SK-N-SH treated with all-trans-retinoic acid at 6 μM for 48 hours (cell line): Measurements from ENCODE around the gene SCO2.

Experiments
- ATAC-seq: fragments of 200-7000 bp; cut with Tn5 transposase; 3 replicates; pipeline ENCODE4 v1.9.1; 2020; ENCODE audit warnings: mild to moderate bottlenecking, moderate library complexity
- ARNTL ChIP-seq: fragments of 450-650 bp; formaldehyde crosslinking; IDR thresholded peaks from 2 replicates; pipeline ENCODE4 v1.5.0; 2020; ENCODE audit warnings: low read depth, mild to moderate bottlenecking, moderate library complexity, borderline replicate concordance
- BACH2 ChIP-seq: fragments of 250-450 bp; sonication (Bioruptor Pico); IDR thresholded peaks from 2 replicates; pipeline ENCODE4 v1.9.0; 2021; ENCODE audit warnings: mild to moderate bottlenecking, borderline replicate concordance
- CSDC2 ChIP-seq: fragments of 250-450 bp; sonication (Bioruptor Pico); IDR thresholded peaks from 2 replicates; pipeline ENCODE4 v1.5.0; 2020; ENCODE audit warnings: mild to moderate bottlenecking, moderate library complexity
- CSRNP3 ChIP-seq: fragments of 250-450 bp; sonication (Bioruptor Pico); IDR thresholded peaks from 2 replicates; pipeline ENCODE4 v1.5.1; 2021; ENCODE audit warnings: mild to moderate bottlenecking, moderate library complexity
- GLIS3 ChIP-seq: fragments of 250-450 bp; sonication (Bioruptor Pico); IDR thresholded peaks from 2 replicates; pipeline ENCODE4 v1.5.0; 2020; ENCODE audit warnings: mild to moderate bottlenecking, moderate library complexity
- ISL1 ChIP-seq: fragments of 250-450 bp; sonication (Bioruptor Pico); IDR thresholded peaks from 2 replicates; pipeline ENCODE4 v2.1.2; 2022; ENCODE audit warnings: mild to moderate bottlenecking, moderate library complexity
- OSR1 ChIP-seq: fragments of 250-450 bp; sonication (Bioruptor Pico); IDR thresholded peaks from 2 replicates; pipeline ENCODE4 v1.8.0; 2022; ENCODE audit warnings: moderate library complexity, mild to moderate bottlenecking, inconsistent platforms
- POU6F1 ChIP-seq: fragments of 250-450 bp; sonication (Bioruptor Pico); IDR thresholded peaks from 2 replicates; pipeline ENCODE4 v1.8.0; 2021; ENCODE audit warnings: low read depth, mild to moderate bottlenecking, moderate library complexity, borderline replicate concordance
- PPARA ChIP-seq: fragments of 250-450 bp; sonication (Bioruptor Pico); IDR thresholded peaks from 2 replicates; pipeline ENCODE4 v1.5.0; 2020; ENCODE audit warnings: mild to moderate bottlenecking, borderline replicate concordance
- SNAI2 ChIP-seq: fragments of 250-450 bp; sonication (Bioruptor Pico); IDR thresholded peaks from 2 replicates; pipeline ENCODE4 v1.5.0; 2020; ENCODE audit warnings: mild to moderate bottlenecking, moderate library complexity
- TCF4 ChIP-seq: fragments of 250-450 bp; sonication (Bioruptor Pico); IDR thresholded peaks from 2 replicates; pipeline ENCODE4 v1.8.0; 2021; ENCODE audit warnings: mild to moderate bottlenecking, moderate library complexity, borderline replicate concordance
- TOX ChIP-seq: fragments of 250-450 bp; sonication (Bioruptor Pico); IDR thresholded peaks from 2 replicates; pipeline ENCODE4 v1.8.0; 2021; ENCODE audit warnings: mild to moderate bottlenecking, moderate library complexity, borderline replicate concordance
- TSHZ2 ChIP-seq: fragments of 250-450 bp; sonication (Bioruptor Pico); IDR thresholded peaks from 2 replicates; pipeline ENCODE4 v1.5.0; 2020; ENCODE audit warnings: mild to moderate bottlenecking, moderate library complexity
- ZC3H10 ChIP-seq: fragments of 250-450 bp; sonication (Bioruptor Pico); IDR thresholded peaks from 2 replicates; pipeline ENCODE4 v1.5.1; 2021; ENCODE audit warnings: mild to moderate bottlenecking, moderate library complexity
- ZFP3 ChIP-seq: fragments of 250-450 bp; sonication (Bioruptor Pico); IDR thresholded peaks from 2 replicates; pipeline ENCODE4 v1.5.0; 2020; ENCODE audit warnings: mild to moderate bottlenecking, moderate library complexity
- ZNF565 ChIP-seq: fragments of 450-650 bp; formaldehyde crosslinking; conservative IDR thresholded peaks from 2 replicates; pipeline ENCODE4 v1.5.0; 2020; ENCODE audit warnings: low read depth, mild to moderate bottlenecking, moderate library complexity
- ZNF70 ChIP-seq: fragments of 450-650 bp; formaldehyde crosslinking; IDR thresholded peaks from 2 replicates; pipeline ENCODE4 v1.5.0; 2020; ENCODE audit warnings: mild to moderate bottlenecking, moderate library complexity

Gene SCO2

GRCh38 chr22:50522806-50523438 lies 2.5 kb downstream of the SCO2 start:
- TF ChIP-seq CSRNP3 (CRISPR knock-in tag): no peak
- no peak for TF ChIP-seq TCF4 (CRISPR knock-in tag)
- no peak for TF ChIP-seq TSHZ2
- no peak for TF ChIP-seq SNAI2
- no peak for TF ChIP-seq PPARA (CRISPR knock-in tag)
- no peak for ATAC-seq

GRCh38 chr22:50522208-50522805 lies 3.1 kb downstream of the SCO2 start:
- no peak for ATAC-seq
- TF ChIP-seq TSHZ2 (no peak), ZNF70 (CRISPR knock-in tag) (no peak), OSR1 (no peak), ARNTL (CRISPR knock-in tag) (no peak), CSRNP3 (CRISPR knock-in tag) (no peak), SNAI2 (no peak), TOX (no peak), ISL1 (no peak), CSDC2 (no peak), ZC3H10 (CRISPR knock-in tag) (no peak), TCF4 (CRISPR knock-in tag) (no peak), ZFP3 (CRISPR knock-in tag) (no peak), ZNF565 (CRISPR knock-in tag) (no peak), GLIS3 (CRISPR knock-in tag) (no peak)

- TF ChIP-seq ISL1 (no peak), SNAI2 (no peak), ZNF70 (CRISPR knock-in tag) (no peak), TOX (no peak), TSHZ2 (no peak), BACH2 (CRISPR knock-in tag) (no peak), POU6F1 (no peak), PPARA (CRISPR knock-in tag) (no peak)
- no peak for ATAC-seq
Measured at GRCh38 chr22:50521710-50522109, 3.7 kb downstream of the SCO2 start.
